Measurements from ENCODE around the gene ATP9A.

DNA sequence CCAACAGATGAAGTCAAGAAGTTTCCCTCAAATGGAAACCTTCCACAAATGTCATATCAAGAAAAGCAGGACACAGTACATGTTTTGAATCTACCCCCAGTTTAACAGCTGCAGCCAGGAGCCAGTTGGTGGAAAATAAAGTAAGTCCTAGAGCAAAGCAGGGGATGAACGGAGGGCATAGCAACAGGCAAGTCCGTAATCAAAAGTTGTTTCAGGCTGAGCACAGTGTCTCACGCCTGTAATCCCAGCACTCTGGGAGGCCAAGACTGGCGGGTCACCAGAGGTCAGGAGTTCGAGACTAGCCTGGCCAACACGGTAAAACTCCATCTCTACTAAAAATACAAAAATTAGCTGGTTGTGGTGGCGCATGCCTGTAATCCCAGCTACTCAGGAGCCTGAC, 36.6 kb upstream of the ATP9A start:
- TF ChIP-seq CTCF (IDR thresholded peaks at IDR 0.05) (no peak), POLR2A (IDR thresholded peaks at IDR 0.05) (no peak)

Measured in tibial nerve (tissue), 3 donors.